Stimulated activated naive CD8-positive, alpha-beta T cell treated with anti-CD3 and anti-CD28 coated beads, Interleukin-15, Interleukin-2, amounts not matched to agents 100 U/mL and 50 U/mL, for 24 hours (primary cell): ENCODE measurements around the gene MYO5C.
A peak's percentile ranks its signal among the peaks of the same experiment; 100 is the strongest.

Experiments
- ATAC-seq: fragments of 150-1000 bp; cut with Tn5 transposase; one replicate; pipeline ENCODE4 v1.10.0; 2021
- DNase-seq: peaks from one replicate; pipeline ENCODE4 v3.0.0; 2021

MYO5C gene

DNA sequence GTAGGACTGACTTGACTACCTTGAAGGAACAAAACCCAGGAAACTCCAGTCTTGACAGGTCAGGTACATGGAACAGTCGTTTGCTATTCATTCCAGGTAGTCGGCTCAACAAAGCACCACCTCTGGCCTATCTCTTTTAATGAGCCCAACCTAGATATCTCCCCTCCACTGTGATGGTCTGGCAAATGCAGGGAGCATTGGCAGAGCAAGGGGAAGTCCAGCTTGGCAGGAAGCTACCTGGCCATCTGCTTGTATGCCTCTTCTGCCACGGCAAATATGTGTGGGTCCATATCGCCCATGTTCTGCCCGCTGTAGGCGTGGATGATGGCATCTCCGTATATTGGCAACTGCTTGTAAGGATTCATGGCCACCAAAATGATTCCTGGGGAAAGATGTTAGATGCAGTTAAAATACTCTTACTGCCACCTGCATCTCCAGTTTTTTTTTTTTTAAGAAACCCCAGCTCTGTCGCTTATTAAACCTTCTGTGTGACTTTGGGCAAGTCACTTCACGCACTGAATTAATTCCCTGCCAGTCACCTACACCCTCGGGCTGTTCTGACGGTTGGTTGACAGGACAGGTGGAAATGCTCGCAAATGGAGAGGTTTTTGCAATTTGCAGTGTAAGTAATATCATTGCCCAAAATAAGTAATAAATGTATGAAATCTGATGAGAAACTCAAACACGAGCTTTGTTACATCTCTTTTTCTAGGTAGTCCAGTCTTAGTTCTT, 16.8 kb downstream of the MYO5C start:
- no peak for ATAC-seq
- no peak for DNase-seq

DNA sequence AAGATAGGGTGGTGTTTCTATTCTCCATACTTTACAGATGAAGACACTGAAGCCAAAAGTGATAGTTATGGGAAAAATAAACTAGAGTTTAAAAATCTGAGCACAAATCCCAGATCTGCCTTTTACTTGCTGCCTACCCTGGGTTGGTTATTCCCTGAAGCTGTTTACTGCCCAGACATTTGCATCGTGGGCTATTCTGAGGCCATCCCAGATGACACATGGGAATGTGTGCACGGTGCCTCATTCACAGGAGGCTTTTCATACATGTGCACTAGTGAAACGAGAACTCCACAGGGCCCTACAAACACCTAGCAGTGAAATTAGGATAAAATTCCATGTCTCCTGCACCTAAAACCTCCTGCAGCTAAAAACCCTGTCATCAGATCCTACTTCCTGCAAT, 17.5 kb downstream of the MYO5C start:
- ATAC-seq (no peak), DNase-seq (no peak)

DNA sequence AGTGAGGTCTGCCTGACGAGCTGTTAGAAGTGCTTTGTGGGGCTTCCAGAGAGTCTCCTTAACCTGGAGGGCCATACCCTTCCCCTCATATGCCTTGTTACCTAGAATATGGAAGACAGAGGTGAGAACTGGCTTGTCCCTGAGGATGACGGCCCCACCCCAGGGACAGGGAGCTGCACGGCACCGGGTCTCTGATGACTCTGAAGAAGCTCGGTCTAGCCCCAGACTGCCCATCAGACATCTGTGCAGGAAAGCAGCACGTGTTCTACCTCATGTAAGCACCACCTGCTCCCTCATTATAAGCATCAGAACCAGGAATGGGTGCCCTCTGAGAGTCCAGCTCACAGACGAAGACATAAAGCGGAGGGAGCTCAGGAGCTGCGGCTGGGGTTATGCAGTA, 18.0 kb downstream of the MYO5C start:
- DNase-seq, result no peak
- ATAC-seq, result no peak

DNA sequence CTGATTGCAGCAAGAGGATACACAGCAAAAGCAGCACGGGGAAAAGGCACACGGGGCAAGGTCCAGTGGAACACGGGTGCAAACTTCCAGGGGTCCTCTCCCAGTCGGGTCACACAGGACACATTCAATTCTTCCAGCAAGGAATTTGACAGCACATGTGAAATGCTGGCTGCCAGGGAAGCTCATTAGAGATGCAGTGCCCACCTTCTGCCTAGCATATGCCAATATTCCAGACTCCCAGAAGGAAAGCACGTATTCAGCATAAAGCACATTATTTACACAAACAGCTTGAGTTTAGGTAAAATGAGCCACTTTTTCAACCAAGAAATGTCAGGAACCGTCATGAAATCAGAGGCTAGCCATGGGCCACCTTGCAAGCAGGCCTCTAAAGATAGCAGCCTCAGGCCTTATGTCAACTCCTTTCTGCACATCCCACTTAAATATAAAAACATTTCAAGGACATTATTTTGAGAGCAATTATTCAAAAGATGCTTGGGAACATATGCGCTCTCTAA, 19.3 kb downstream of the MYO5C start:
- ATAC-seq (no peak), DNase-seq (no peak)

DNA sequence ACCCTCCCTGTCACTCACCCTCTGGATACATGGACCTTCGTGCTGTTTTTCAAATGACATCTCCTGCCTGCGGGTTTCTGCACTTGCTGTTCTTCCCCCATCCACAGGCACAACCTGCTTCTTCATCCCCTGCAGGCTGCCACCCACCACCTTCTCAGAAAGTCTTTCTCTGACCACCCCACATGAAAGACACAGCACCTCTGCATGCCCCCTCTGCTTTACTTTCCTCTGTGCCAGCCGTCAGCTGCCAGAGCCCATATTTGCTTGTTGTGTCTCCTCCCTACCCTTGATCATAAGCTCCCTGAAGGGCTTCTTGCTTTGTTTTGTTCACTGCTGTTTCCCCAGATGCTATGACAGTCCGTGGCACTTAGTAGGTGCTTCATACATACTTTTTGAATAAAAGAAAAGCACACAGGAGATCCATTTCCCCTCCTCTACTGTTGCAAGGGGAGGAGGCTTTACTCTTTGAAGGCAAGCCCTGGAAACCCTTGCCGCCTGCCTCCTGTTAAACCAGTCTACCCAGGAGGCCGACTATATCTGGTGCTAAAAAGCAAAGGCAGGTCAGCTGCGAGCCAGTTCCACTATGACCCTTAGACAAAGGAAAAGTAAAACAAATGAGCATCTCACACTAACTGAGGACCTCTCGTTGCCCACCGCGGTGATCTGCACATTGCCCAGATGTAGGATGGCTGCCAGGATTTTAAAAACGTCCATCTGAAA, 31.9 kb downstream of the MYO5C start:
- no peak for ATAC-seq
- no peak for DNase-seq

DNA sequence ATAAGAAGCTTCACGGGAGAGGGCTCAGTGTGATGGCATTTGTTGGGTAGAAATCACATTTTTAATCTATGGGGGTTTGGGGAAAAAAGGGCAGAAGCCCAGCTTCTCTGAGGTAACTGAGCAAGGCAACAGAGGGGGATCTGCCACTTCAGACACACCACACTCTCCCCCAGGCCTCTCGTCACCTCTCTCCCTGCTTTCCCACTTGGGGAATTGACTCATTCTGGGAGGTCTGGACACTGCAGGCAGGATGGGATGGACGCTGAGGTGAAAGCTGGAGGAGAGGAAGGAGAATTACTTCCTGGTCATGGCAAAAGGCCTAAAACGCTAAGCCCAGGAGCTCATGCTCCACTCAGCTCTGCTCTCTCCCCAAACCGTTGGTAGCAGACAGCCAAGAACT, 33.2 kb downstream of the MYO5C start:
- ATAC-seq (no peak), DNase-seq (no peak)

DNA sequence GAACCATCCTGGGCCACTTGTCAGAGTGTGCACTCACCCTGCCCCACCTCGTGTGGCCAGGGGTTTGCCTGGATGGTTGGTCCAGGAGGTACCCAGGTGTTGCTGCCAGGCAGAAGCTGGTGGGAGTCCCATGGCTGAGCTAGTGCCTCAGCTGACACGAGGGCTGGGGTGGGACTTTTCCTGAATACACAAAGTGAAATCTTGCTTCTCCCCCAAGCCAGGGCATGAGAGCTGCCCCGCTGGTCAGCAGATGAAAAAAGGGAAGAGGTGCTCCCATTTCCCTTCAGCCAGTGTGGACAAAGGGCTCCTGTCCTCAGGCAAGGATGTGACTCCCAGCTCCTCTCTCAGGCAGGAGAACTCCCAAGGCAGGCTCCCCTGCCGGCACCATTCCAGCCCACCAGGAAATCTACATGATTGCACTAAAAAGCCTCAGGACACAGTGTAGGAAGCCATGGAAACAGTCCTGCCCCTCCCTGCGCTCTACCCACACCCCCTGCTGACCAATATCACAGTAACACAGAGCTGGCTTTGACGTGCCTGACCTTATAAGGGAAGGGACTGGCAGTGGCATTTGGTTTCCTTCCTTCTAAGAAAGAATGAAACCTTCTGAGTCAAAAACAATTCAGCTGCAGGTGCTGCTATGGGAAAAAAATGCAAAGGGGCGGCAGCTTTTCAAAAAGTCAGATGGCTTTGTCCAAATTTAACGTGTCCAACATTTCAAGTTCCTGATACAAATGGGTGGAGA, 33.9 kb downstream of the MYO5C start:
- ATAC-seq (peak; percentile 99), DNase-seq (peak; percentile 70)

DNA sequence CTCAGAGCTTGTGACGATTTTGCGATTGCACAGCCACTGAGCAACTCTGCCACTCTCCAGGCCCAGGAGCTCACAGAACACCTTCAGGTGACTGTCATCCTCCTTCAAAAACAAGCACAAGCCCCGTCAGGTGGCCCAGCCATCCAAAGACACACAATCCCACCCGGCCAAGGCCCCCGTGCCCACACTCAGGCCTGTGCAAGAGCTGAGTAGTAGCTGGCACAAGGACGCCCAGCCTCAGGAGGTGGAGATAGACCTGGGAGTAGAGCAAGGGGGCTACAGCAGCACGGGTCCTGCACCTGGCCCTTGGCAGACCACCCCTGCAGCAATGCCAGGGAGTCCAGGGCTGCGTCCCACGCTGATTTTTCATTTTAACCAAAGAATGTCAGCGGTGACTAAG, 34.6 kb downstream of the MYO5C start:
- ATAC-seq, result no peak

DNA sequence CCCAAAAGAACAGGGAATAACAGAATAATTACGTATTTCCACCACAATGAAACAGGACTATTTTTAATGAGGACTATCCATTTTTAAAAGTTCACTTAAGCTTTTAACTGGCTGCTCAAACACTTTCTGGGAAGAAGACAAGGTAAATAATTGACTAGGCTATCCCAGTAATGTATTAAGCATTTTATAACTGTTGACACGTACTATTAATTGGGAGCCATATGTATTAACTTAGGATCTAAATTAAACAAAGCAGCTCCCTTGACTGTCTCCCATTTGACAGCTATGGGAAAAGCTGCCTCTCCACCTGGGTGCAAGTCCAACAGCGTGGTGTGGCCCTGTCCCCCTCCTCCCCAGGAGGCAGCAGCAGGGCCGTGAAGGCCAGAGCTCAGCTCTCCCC, 36.1 kb downstream of the MYO5C start:
- DNase-seq (no peak), ATAC-seq (no peak)

More for the DNA sequence above, 34.6 kb downstream of the MYO5C start:
- DNase-seq, result no peak

DNA sequence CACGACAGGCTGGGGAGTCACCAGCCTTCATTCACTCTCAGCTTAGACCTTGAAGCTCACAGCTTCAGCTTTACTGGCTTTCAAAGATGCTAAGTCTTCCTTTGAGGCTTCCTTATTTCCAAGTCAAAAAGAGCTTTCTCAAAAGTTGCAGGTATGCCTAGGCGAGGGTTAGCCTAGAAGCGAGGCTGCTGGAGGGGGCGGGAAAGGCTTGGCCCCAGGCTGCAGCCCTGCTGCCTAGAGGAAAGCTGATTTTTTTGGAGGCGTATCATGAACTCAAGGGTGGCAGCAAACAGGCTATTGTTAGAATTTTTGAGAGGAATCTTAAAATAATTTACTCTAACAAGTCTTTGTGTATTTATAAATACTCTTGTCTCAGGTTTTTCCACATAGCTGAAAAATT, 37.1 kb downstream of the MYO5C start:
- ATAC-seq, result no peak
- no peak for DNase-seq

DNA sequence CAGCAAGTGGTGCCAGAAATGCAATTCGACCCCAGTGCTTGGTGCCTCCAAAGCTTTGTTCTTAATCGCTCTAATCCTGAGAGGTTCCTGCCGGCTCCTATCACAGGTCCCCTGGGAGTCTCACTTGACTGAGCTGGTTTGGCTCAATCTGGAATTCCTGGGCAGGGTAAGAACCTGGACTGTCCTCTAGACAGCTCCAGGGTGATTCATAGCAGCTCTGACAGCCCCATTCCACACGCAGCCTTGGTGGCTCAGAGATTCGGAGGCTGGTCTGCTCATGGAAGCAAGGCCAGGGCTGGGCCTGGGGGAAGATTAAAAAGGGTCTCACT, 37.9 kb downstream of the MYO5C start:
- DNase-seq (no peak), ATAC-seq (no peak)

DNA sequence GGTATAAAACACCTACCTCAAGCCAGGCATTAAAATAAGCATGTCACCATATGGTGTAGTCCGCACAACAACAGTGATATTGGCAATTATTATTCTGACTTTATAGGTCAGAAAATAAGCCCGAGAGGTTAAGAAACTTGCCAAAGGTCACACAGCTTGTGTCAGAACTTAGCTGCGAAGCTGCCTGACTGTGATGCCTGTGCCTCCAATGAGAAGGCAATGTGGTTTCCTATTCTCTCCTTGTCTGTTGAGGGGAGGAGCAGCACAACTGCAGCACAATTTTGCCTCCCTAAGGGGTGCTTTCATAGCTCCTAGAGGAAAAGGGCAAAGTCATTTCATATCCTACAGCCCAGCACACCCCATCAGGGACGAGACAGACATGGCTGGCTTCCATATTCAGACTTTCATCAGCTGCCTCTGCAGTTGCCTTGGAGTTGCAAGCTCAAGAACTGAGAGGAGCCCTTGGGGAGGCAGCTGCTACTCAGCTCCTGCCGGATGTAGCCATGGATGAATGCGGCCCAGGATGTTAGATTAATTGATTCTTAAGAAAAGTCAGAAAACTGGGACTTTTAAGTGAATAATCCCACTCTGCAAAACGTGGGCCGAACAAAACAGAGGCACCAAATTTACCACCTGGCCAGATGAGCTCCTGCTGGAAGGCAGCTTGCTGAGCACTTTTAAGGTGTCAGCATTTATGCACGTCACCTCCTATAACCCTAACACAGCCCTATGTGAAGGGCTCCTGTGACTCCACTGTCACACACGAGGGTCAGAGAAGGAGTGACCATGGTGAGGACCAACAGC, 38.5 kb downstream of the MYO5C start:
- DNase-seq (no peak), ATAC-seq (peak; percentile 34)

DNA sequence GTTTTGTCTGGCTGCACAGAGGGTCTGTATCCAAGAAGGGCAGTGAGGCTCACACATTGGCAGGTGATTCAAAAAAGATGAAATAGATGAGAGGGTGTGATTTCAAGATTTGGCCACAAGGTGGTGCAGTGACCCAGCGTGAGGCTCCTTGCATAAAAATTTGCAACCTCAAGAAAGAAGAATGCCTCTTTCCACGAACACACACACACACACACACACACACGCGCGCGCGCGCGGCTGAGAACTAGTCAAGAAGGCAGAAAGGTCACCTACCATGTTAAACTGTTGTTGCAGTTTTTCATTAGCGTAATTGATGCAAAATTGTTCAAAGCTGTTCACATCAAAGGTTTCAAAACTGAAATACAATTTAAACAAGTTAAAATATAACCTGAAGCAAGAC, 39.2 kb downstream of the MYO5C start:
- DNase-seq, result peak; percentile 67

DNA sequence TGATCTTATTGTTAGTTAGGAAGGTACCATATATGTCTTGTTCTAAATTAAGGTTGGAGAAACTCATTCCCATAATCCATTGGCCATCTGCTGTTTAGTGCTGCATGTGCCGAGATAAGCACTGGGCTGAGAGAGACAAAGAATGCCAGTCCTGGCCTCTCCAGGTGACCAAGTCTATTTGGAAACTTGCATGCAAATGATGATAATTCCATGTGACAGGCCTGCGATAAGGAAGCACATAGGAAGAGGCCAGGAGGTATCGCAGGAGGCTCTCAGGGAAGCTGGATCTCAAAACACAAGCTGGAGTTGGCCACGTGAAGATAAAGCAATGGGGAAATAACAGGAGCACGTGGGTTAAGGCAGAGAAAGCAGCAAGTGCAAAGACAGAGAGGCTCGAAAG, 39.7 kb downstream of the MYO5C start:
- ATAC-seq, result no peak
- no peak for DNase-seq

More for the DNA sequence above, 39.2 kb downstream of the MYO5C start:
- peak; percentile 33 for ATAC-seq

DNA sequence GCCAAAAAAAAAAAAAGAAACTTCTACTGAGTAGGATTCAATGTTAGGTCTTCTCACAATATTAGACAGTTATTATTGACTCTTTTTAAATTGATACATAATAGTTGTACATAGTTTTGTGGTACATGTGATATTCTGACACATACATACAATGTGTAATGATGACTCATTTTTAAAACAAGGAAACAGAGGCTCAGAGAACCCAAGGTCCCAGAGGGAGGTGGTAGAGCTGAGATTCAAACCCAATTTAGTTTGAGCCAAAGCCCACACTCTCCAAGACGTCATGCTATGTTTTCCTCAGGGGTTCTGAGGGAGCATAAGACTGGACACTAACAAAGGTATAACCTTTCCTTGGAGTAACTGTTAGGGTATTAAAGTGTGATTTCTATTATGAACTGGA, 40.6 kb downstream of the MYO5C start:
- no peak for DNase-seq
- ATAC-seq, result no peak

DNA sequence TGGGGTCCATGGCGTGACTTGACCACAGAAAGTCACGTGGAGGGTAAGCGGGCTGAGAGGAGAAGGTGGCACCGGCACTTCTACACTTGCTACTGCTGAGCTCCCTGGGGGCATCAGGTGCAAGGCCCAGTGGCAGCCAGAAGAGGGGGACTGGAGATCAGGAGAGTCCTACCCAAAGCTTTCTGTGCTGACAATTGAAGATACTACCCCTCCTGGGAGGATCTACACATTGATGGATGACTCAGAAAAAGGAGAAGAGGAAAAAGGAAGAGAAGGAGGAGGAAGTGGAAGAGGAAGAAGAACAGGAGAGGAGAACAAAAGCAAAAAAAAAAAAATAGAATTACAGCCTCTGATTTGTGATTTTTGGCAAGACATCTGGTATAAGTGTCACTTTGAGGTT, 41.2 kb downstream of the MYO5C start:
- no peak for ATAC-seq
- DNase-seq, result no peak

DNA sequence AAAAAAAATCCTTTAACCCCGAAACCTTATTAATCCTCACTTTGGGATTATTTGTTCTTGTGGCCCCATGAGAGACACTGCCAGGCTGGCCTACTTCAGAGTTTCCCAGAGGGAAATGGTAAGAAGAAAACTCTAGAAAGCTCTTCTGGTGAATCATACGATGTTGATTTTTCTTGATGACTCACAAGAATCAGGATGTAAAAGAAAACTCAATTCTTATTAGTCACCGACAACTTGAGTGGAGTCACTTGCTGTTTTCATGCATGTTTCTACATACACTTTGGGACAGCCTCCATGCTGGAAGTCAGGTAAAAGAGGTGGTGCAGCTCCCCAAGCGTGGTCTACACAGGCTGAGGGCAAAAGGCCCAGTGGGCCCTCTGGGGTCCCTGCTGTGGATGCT, 42.8 kb downstream of the MYO5C start:
- ATAC-seq (peak; percentile 41), DNase-seq (no peak)

DNA sequence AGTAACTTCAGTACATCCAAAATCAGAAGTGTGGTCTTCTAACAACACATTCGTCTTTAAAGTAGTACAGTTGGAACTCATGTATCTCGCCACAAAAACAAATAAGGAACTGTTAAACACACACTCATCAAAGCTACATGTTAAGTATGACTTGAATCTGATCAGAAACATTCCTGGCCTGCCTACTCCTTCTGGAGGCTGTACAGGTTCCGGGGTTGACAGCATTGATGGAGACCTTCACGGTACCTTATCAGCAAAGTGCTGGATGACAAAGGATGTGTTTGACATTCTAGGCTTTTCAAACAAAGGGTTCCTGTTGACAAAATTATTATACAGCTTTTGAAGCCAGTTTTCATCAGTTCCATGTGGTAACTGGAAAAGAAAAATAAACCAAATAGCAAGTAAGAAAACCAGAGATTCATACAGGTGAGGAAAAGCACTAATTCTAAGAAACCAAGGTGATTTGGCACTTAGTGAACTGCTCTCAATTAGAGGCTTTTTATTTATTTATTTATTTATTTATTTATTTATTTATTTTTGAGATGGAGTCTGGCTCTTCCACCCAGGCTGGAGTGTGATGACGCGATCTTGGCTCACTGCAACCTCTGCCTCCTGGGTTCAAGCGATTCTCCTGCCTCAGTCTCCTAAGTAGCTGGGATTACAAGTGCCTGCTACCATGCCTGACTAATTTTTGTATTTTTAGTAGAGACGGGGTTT, 44.3 kb downstream of the MYO5C start:
- ATAC-seq (no peak), DNase-seq (no peak)

DNA sequence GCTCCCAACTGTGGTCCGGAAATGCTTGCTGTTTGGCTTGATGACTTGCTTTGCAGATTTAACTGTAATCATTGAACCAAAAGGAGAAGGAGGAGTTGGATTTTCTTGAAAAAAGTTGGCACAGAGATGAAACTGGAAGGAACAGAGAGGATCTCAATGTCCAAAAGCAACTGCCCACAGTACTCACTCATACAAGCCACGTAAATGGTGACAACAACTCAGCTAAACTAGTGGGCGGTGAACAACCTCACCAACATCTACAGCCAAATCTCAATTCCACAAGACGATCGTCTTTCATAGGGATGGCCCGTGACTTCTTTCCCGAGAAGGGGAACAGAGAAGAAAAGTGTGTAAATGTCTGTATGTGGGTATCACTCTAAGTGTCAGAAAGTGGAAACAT, 48.1 kb downstream of the MYO5C start:
- DNase-seq, result no peak
- ATAC-seq, result no peak

DNA sequence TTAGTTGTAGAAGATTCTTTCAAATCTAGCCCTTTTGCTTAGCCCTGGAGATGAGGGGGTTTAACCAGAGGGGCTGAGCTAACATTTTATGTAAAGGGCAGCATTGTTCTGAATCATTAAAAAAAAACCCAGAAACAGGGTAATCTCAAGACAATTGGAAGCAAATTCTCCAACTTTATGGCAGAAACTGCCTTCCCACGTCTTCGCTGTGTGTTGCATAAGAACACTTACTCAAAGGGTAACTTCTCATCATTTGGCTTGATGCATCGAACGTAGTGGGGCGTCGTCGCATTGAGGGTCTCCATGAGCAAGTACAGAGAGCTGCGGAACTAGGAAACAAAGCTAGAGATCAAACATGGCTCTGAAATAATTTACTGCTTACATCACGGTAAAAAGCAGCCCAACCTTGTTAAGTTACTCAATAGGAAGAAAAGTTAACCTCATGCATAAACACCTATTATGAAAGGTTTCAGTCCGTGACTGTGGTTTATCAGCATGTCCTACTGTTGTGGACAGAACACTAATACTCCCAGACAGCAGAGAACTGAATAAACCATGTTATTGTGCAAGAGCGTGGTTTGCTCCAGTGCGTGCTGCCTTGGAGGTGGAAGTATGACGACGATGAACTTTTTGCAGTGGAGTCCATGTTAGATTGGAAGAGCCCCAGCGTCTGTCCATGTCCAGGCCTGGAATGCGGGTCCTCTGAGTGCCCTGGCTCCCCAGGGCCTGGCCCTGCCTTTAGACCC, 48.7 kb downstream of the MYO5C start:
- no peak for DNase-seq
- ATAC-seq, result no peak
